ENCODE results near the gene IDS. TPM values are rescaled to one million over a fixed set of nuclear protein-coding genes. Genes with fewer than 3 reads are reported as not detected.

The IDS gene
- total RNA-seq, 1 experiment from 2014 or later: 39.2 TPM

DNA sequence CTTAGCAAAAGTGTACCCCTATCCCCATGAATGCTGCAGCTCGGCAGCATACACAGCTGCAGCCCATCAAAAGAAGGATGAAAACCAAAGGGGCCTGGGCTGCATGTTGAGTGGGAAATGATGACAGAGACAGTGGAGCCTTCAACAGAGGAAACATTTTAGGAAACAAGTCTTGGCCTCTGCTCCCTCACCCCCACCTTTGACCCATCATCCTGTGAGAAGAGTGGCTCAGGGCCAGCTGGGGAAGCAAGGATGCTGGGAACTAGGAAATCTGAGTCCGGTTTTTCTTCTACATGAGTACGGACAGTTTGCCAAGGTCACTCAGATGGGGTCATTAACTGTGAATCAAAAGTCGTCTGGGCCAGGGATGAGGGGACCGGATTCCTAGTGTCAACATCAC lies 37.2 kb downstream of the IDS start:
- Histone ChIP-seq H3K4me1 (ENCODE audit: insufficient read depth, low read length) (no peaks in the 10 kb centered on the region), H2BK15ac (ENCODE audit: low read depth, low read length) (no peak overlapping the region), H2AFZ (ENCODE audit: low read length) (no peak overlapping the region), H4K8ac (replicated peaks; ENCODE audit: insufficient read length, low read depth, low read length) (no peak overlapping the region), H2BK12ac (ENCODE audit: insufficient read length, low read depth, low read length) (no peak overlapping the region), H3K9ac (ENCODE audit: extremely low read depth, insufficient read length, low read length) (no peak overlapping the region), H3K79me1 (ENCODE audit: insufficient read depth, low read depth, low read length, poor library complexity, severe bottlenecking) (no peaks in the 10 kb centered on the region), H3K4ac (ENCODE audit: low read depth, low read length) (no peak overlapping the region), H3K23ac (ENCODE audit: insufficient read length, low read depth, low read length) (no peak overlapping the region), H4K20me1 (ENCODE audit: control insufficient read depth, insufficient read depth, insufficient read length) (no peaks in the 10 kb centered on the region), H3K27ac (ENCODE audit: insufficient read length, low read depth, low read length) (no peak overlapping the region), H3K27me3 (ENCODE audit: insufficient read depth, low read length) (no peaks in the 10 kb centered on the region), H3T11ph (ENCODE audit: low read length) (no peak overlapping the region), H2BK20ac (ENCODE audit: low read depth, low read length, poor library complexity, severe bottlenecking) (no peak overlapping the region), H3K4me2 (ENCODE audit: insufficient read depth, insufficient read length, low read length) (no peak overlapping the region), H3K79me2 (ENCODE audit: insufficient read depth, low read length) (no peaks in the 10 kb centered on the region), H4K5ac (ENCODE audit: insufficient read length, low read depth, low read length) (no peak overlapping the region), H3K18ac (ENCODE audit: insufficient read length, low read depth, low read length) (no peak overlapping the region), H3K23me2 (ENCODE audit: insufficient read length, low read depth, low read length, poor library complexity, severe bottlenecking) (no peaks in the 10 kb centered on the region), H4K91ac (ENCODE audit: insufficient read length, low read depth, low read length) (no peak overlapping the region), H2BK120ac (ENCODE audit: low read depth, low read length, poor library complexity, severe bottlenecking) (no peak overlapping the region), H2AK5ac (ENCODE audit: insufficient read length, low read length) (no peak overlapping the region), H3K56ac (ENCODE audit: insufficient read length, low read depth, low read length) (no peak overlapping the region), H3K14ac (ENCODE audit: insufficient read depth, low read length) (no peak overlapping the region), H3K9me3 (ENCODE audit: control insufficient read depth, low read depth, low read length) (peaks cover 60% of the 10 kb centered on the region), H2BK5ac (ENCODE audit: insufficient read length, low read length) (no peak overlapping the region)
- H3K27ac Mint-ChIP-seq: no peak overlapping the region
- peaks cover 2% of the 10 kb centered on the region; the same call in 1 of the 2 replicates for H3K27me3 Mint-ChIP-seq (ENCODE audit: low read depth)
- H3K9me3 Mint-ChIP-seq: peaks cover 74 to 75% of the 10 kb centered on the region in 2 experiments
- no CpG with 5 or more reads among the region's 5 CpGs for WGBS (ENCODE audit: extremely low coverage, insufficient read length, low lambda C conversion rate)
- no peak overlapping the region for H3K4me3 Mint-ChIP-seq
- 0 out of 4 replicates have a peak, but pooled peaks cover 0 to 2% of the 10 kb centered on the region in 2 experiments for H3K4me1 Mint-ChIP-seq
- no peak for TF ChIP-seq CTCF (conservative IDR thresholded peaks at IDR 0.05)
- H3K36me3 Mint-ChIP-seq (ENCODE audit: insufficient read depth in 1 of 3, low read depth in 3 of 3): peaks cover 0 to 15% (median 0%) of the 10 kb centered on the region in 3 experiments; a peak in 4 of 7 replicates
- no peak for DNase-seq
